ENCODE data around the gene PYCARD. TPM values are rescaled to one million over a fixed set of nuclear protein-coding genes. Genes with fewer than 3 reads are reported as not detected.

The PYCARD gene
- total RNA-seq, 4 donors from 2014 or later = 27.1 to 88.4 (median 49.7) TPM

GRCh38 chr16:31221357-31222160 lies 19.0 kb upstream of the PYCARD start:
- TF ChIP-seq CTCF (IDR thresholded peaks at IDR 0.05; ENCODE audit: low read depth) = no peak

GRCh38 chr16:31219154-31219741 lies 16.7 kb upstream of the PYCARD start:
- no peak for TF ChIP-seq CTCF (IDR thresholded peaks at IDR 0.05; ENCODE audit: low read depth)

- no peak for TF ChIP-seq CTCF (IDR thresholded peaks at IDR 0.05; ENCODE audit: low read depth)
Measured at GRCh38 chr16:31217136-31217530, 14.6 kb upstream of the PYCARD start.

- TF ChIP-seq CTCF (IDR thresholded peaks at IDR 0.05; ENCODE audit: low read depth) = no peak
Measured at GRCh38 chr16:31216422-31217135, 14.0 kb upstream of the PYCARD start, which contains the start of gene PYDC1. Gene PYDC1 (minus strand): TSS chr16:31217135. CDS start chr16:31217028, 107 bp downstream.

- no peak for TF ChIP-seq CTCF (IDR thresholded peaks at IDR 0.05; ENCODE audit: low read depth)
Measured at GRCh38 chr16:31215287-31216162, 13.0 kb upstream of the PYCARD start.

- TF ChIP-seq CTCF (IDR thresholded peaks at IDR 0.05; ENCODE audit: low read depth) = no peak
Measured at GRCh38 chr16:31214708-31215286, 12.2 kb upstream of the PYCARD start.

Measured in subcutaneous adipose tissue (tissue), 4 donors.